Heart right ventricle (tissue), 16 donors: ENCODE measurements around the gene BMS1. TPM values are rescaled to one million over a fixed set of nuclear protein-coding genes. Genes with fewer than 3 reads are reported as not detected.

Experiments used
- ATAC-seq, 8 donors: fragments of 200-7000 bp; cut with Tn5 transposase; one replicate each; pipeline ENCODE4 v1.9.1; 2020; ENCODE audit warnings: mild to moderate bottlenecking in 8 of 8, moderate library complexity in 8 of 8, moderate number of reproducible peaks in 1 of 8
- DNase-seq, 2 donors: peaks; one replicate each; pipeline ENCODE4 v3.0.0-alpha.2; 2020
- H3K27ac ChIP-seq, 10 donors: fragments of 200-600 bp; sonication (generic) in 2 of 10; one replicate each; pipeline versions ENCODE4 v1.5.0 to v1.8.0; 2020 to 2022; ENCODE audit warnings: mild to moderate bottlenecking in 3 of 10
- H3K27me3 ChIP-seq, 7 donors: fragments of 200-600 bp; one replicate each; pipeline ENCODE4 v1.8.0; 2021 to 2022; ENCODE audit warnings: mild to moderate bottlenecking in 2 of 7
- H3K36me3 ChIP-seq, 9 donors: fragments of 200-600 bp; sonication (generic) in 1 of 9; one replicate each; pipeline versions ENCODE4 v1.5.0 to v1.8.0; 2020 to 2022; ENCODE audit warnings: mild to moderate bottlenecking in 2 of 9
- H3K4me1 ChIP-seq, 9 donors: fragments of 200-600 bp; sonication (generic) in 1 of 9; one replicate each; pipeline versions ENCODE4 v1.5.0 to v1.8.0; 2020 to 2022; ENCODE audit warnings: mild to moderate bottlenecking in 4 of 9
- H3K4me3 ChIP-seq, 10 donors: fragments of 200-600 bp; sonication (generic) in 2 of 10; one replicate each; pipeline versions ENCODE4 v1.5.0 to v1.8.0; 2020 to 2022; ENCODE audit warnings: mild to moderate bottlenecking in 7 of 10, moderate library complexity in 2 of 10
- H3K9me3 ChIP-seq, 11 donors: fragments of 200-600 bp in 10 of 11; sonication (generic) in 2 of 11; one replicate each; pipeline versions ENCODE4 v1.5.0 to v1.8.0; 2013 to 2022; ENCODE audit warnings: mild to moderate bottlenecking in 2 of 11, control low read depth in 1 of 11, moderate library complexity in 1 of 11
- WGBS, 2 donors: extraction: QIAGEN DNeasy Blood & Tissue Kit; methylation state at CpG; one replicate each; pipeline ENCODE4 v1.1.7; 2013; ENCODE audit warnings: inconsistent platforms in 1 of 2; 5-methylcytosine and 5-hydroxymethylcytosine counted together
- intact Hi-C, 10 donors: fragments of 100-400 bp; cut with DNase I; formaldehyde crosslinking; loops; one replicate each; pipeline versions ENCODE4 v1.11.1 to v1.14.2; 2022
- polyA plus RNA-seq, 2 donors: library from polyadenylated mRNA; stranded (reverse); fragments of 200-250 nt; gene quantifications; one replicate each; pipeline ENCODE4 v1.2.3, GENCODE V29; 2013
- total RNA-seq, 10 donors: library from RNA; stranded (reverse); fragmentation: NEBNext Ultra II Directional in 3 of 10; extraction: Animal tissue kit (Norgen Biotek cat#: 25700) in 3 of 10; gene quantifications; one replicate each; pipeline versions ENCODE4 v1.2.1 to v1.2.4, GENCODE V29; 2021 to 2023
- TF ChIP-seq, protein P1 (sequence below), 9 donors: fragments of 200-600 bp; sonication (generic) in 2 of 9; IDR thresholded peaks; one replicate each; pipeline versions ENCODE4 v1.5.0 to v1.8.0; 2021 to 2022; ENCODE audit warnings: antibody characterized with exemption in 9 of 9, mild to moderate bottlenecking in 5 of 9, moderate library complexity in 1 of 9
- donor health status: Arrhythmogenic right ventricular cardiomyopathy.
- donor health status: ischemic (EF 13 %, LVEDD 7.1; RV severe dilation, severe dysfunction).
- donor health status: healthy with polysubstance abuse.
- donor health status: DM: no; HTN: yes; CAD: no.
- donor health status: DM: no; HTN: no; CAD: no.
- donor health status: ischemic (EF 25% LVEDD 6.9; RV normal size, moderate dysfunction).
- donor health status: ischemic (EF 25% LVEDD 5.7; RV mildly dilated, moderate dysfunction).
- donor health status: healthy.
- donor health status: DM: yes; HTN: yes; CAD: no.
- donor health status: Ischemic cardiomyopathy.
- donor health status: ischemic (EF 35%, LVEDD 5.7; RV mildly dilated, moderate dysfunction).
- donor health status: nonischemic (EF 11% LVEDD 7.7; RV severe dilation, severe dysfunction).
- donor health status: DM: yes; HTN: yes; CAD: no.
- donor health status: PGD.
- donor health status: ischemic (EF 29% LVEDD 5.4; RV normal size, mild dysfunction).
- donor health status: nonischemic (EF 23%, LVEDD 6.1; RV moderate dilation, normal function).

The BMS1 gene
- total and polyA plus RNA-seq, 12 donors: 8.0 to 16.5 (median 13.2) TPM

DNA sequence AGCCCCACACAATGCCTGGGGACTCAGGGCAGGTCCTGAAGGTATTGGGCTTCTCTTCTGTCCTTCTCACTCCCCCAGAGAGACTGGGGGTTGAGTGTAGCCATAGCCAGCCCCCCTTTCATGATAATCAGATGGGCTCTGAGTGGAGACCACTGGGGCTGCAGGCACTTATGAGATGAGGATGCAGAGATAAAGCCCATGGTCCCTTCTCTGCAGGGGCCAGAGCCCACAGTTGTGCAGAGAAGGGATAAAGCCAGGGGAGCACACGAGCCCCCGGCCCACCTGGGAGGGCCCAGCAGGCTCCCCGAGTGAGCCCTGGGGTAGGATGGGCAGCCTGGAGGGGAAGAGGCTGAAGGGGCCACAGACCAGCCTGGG lies 96.2 kb downstream of the BMS1 start:
- WGBS, 2 donors: 66 to 90% methylated on average over 3 of the region's 3 CpGs

DNA sequence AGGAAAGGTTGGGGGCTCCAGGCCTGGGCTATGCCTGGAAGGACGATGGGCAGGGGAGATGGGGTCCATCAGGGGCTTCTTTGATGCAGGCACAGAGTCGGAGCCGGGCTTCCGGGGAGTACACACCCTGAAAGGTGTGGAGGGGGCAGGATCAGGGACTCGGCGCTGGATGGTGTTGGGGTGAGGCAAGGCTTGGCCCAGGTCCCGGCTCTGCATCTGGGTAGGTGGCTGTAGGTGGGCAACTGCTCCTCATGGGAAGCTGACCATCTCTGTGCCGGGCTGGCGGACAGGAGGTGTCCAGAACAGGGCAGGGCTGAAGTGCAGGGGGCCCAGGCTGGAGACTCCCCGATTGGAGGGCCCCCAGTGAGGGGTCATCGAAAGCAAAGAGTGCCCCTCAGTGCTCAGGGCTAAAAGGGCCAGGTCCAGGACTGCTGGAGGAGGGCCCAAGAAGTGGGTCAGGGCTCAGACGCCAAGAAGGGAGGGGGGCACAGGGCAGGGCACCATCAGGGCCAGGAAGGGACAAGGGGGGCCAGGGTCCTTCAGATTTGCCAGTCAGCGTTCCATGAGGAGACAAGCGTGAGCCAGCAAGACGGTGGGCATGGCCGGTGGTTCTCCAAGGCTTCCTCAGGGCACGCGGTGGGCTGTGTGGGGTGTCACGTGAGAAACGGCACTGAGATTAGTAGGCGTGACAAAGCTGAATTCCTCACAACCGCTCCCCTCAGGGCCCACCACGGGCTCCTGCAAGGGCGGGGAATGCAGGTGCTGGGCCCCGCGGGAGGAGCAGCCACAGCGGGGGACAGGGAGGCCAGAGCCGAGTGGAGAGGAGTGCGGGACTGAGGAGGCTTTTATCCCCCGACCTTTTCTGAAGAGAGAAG lies 97.0 kb downstream of the BMS1 start:
- Histone ChIP-seq H3K27me3 (peaks cover 0 to 47% (median 24%) of the 10 kb centered on the region in 7 donors), H3K36me3 (no peaks in the 10 kb centered on the region), H3K27ac (no peak overlapping the region), H3K4me3 (no peak overlapping the region), H3K9me3 (peaks cover 0 to 19% (median 3%) of the 10 kb centered on the region in 11 donors), H3K4me1 (peaks cover 0 to 10% (median 0%) of the 10 kb centered on the region in 9 donors)
- WGBS, 2 donors: 78% methylated on average over 30 of the region's 30 CpGs
- intact Hi-C loops: loop anchor here in 2 of 10 donors (10.0 kb wide), 2 partner anchors 195 to 205 kb away; partner anchors contain the start of gene RET (in 1 of the 2)
- DNase-seq (no peak), ATAC-seq (no peak)
- TF ChIP-seq, protein P1, sequence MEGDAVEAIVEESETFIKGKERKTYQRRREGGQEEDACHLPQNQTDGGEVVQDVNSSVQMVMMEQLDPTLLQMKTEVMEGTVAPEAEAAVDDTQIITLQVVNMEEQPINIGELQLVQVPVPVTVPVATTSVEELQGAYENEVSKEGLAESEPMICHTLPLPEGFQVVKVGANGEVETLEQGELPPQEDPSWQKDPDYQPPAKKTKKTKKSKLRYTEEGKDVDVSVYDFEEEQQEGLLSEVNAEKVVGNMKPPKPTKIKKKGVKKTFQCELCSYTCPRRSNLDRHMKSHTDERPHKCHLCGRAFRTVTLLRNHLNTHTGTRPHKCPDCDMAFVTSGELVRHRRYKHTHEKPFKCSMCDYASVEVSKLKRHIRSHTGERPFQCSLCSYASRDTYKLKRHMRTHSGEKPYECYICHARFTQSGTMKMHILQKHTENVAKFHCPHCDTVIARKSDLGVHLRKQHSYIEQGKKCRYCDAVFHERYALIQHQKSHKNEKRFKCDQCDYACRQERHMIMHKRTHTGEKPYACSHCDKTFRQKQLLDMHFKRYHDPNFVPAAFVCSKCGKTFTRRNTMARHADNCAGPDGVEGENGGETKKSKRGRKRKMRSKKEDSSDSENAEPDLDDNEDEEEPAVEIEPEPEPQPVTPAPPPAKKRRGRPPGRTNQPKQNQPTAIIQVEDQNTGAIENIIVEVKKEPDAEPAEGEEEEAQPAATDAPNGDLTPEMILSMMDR (IDR thresholded peaks at IDR 0.05): no peak

More for the DNA sequence above, 96.2 kb downstream of the BMS1 start:
- H3K36me3 ChIP-seq: no peaks in the 10 kb centered on the region
- intact Hi-C loops: loop anchor here in 2 of 10 donors (10.0 kb wide), 2 partner anchors 196 to 206 kb away; partner anchors contain the start of gene RET (in 1 of the 2)
- peaks cover 0 to 10% (median 0%) of the 10 kb centered on the region in 9 donors for H3K4me1 ChIP-seq
- H3K9me3 ChIP-seq: peaks cover 0 to 19% (median 3%) of the 10 kb centered on the region in 11 donors
- no peak for ATAC-seq
- peaks cover 0 to 47% (median 24%) of the 10 kb centered on the region in 7 donors for H3K27me3 ChIP-seq
- no peak for DNase-seq
- no peak overlapping the region for H3K27ac ChIP-seq
- TF ChIP-seq, protein P1 (IDR thresholded peaks at IDR 0.05): no peak
- H3K4me3 ChIP-seq: no peak overlapping the region

DNA sequence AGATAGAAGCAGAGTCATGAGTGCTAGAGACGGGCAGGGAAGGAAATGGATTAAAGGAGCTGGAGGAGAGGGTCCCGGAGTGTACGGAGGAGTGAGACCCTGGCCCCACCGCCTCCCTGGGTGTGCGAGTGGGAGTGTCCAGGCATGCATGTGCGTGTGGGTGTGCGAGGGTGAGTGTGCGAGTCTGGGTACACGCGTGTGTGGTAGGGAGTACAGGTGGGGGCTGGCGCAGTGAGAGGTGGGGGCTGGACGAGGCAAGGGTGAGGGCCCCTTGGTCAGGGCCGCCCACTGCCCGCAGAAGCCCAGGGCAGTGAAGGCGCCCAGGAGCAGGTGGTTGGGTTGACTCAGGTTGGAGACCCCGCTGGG lies 97.6 kb downstream of the BMS1 start:
- Histone ChIP-seq H3K27me3 (peaks cover 0 to 41% (median 24%) of the 10 kb centered on the region in 7 donors), H3K36me3 (no peaks in the 10 kb centered on the region), H3K27ac (no peak overlapping the region), H3K9me3 (peaks cover 0 to 19% (median 3%) of the 10 kb centered on the region in 11 donors), H3K4me3 (no peak overlapping the region), H3K4me1 (peaks cover 0 to 10% (median 0%) of the 10 kb centered on the region in 9 donors)
- no peak for DNase-seq
- TF ChIP-seq, protein P1 (IDR thresholded peaks at IDR 0.05): no peak
- intact Hi-C loops: no loop called here
- 88 to 89% methylated on average over 16 of the region's 16 CpGs for WGBS, 2 donors
- ATAC-seq: no peak

DNA sequence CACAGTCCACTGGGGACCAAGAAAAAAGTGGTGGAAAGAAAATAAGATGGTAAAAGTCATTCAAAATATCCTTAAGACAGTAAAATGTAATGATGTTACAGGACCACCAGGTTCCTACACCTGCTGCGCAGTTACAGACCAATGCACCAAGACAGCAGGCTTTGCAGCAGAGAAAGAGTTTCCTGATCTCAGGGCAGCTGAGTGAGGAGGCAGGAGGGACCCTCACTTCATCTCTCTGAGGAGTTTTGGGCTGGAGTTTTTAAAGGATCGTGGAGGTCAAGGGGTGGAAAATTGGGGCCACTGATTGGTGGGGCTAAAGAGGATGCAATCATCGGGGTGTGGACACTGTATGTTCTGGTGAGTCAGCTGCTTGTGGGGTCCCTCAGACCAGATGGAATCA lies 100.0 kb downstream of the BMS1 start:
- WGBS, 2 donors: 84 to 86% methylated on average over 3 of the region's 3 CpGs

More for the DNA sequence above, 100.0 kb downstream of the BMS1 start:
- TF ChIP-seq, protein P1 (IDR thresholded peaks at IDR 0.05): no peak
- no peaks in the 10 kb centered on the region for H3K36me3 ChIP-seq
- H3K27me3 ChIP-seq: peaks cover 0 to 34% (median 24%) of the 10 kb centered on the region in 7 donors
- H3K27ac ChIP-seq: no peak overlapping the region
- intact Hi-C loops: no loop called here
- DNase-seq (no peak), ATAC-seq (no peak)
- H3K4me3 ChIP-seq: no peak overlapping the region
- peaks cover 0 to 19% (median 3%) of the 10 kb centered on the region in 11 donors for H3K9me3 ChIP-seq
- H3K4me1 ChIP-seq: no peaks in the 10 kb centered on the region

Other genes starting within 250 kb of the BMS1 start
- gene ZNF33B, start 144.2 kb upstream of the BMS1 start, total RNA-seq: 10 to 100 TPM in 9 of 10 donors, 1 to 10 TPM in 1; 9.3 to 19.3 (median 14.2) TPM
- 1 to 10 TPM; 3.4 to 4.5 TPM for gene ZNF33B, start 144.2 kb upstream of the BMS1 start, polyA plus RNA-seq